GM20000 (cell line): Measurements from ENCODE around the gene ASTN2.

Source experiments
- DNase-seq: peaks from one replicate; pipeline ENCODE4 v3.0.0; 2012; ENCODE audit warnings: low spot score
- CTCF ChIP-seq: IDR thresholded peaks from 2 replicates; pipeline ENCODE4 v1.5.1; 2012; ENCODE audit warnings: mild to moderate bottlenecking, control low read depth; ENCODE audit errors: extremely low read depth, missing control alignments

The ASTN2 gene

GRCh38 chr9:116991051-116991450, 423.8 kb downstream of the ASTN2 start:
- TF ChIP-seq CTCF, result no peak
- DNase-seq, result no peak

- DNase-seq, result no peak
- TF ChIP-seq CTCF, result no peak
Observed at GRCh38 chr9:116990592-116990991, 424.3 kb downstream of the ASTN2 start.

- TF ChIP-seq CTCF, result no peak
- DNase-seq, result no peak
Observed at GRCh38 chr9:116987721-116988485, 427.0 kb downstream of the ASTN2 start.

GRCh38 chr9:116986015-116986414, 428.8 kb downstream of the ASTN2 start:
- no peak for TF ChIP-seq CTCF
- no peak for DNase-seq

GRCh38 chr9:116985596-116985995, 429.3 kb downstream of the ASTN2 start:
- no peak for TF ChIP-seq CTCF
- no peak for DNase-seq

GRCh38 chr9:116984111-116984510, 430.7 kb downstream of the ASTN2 start:
- no peak for DNase-seq
- TF ChIP-seq CTCF, result no peak

GRCh38 chr9:116980582-116981120, 434.2 kb downstream of the ASTN2 start:
- TF ChIP-seq CTCF, result no peak

More at GRCh38 chr9:116980582-116981120, 434.2 kb downstream of the ASTN2 start:
- DNase-seq, result no peak
